HEK293 (cell line): Measurements from ENCODE around the gene SCN5A.

Experiments used
- KLF10 ChIP-seq: fragments of 450-650 bp; IDR thresholded peaks from 2 replicates; pipeline ENCODE4 v1.5.1; 2018; ENCODE audit warnings: missing biosample characterization, mild to moderate bottlenecking, missing genetic modification characterization
- ZBTB1 ChIP-seq: fragments of 450-650 bp; formaldehyde crosslinking; IDR thresholded peaks from 2 replicates; pipeline ENCODE4 v1.5.1; 2016; ENCODE audit warnings: missing biosample characterization, missing genetic modification characterization
- ZBTB20 ChIP-seq: fragments of 450-650 bp; formaldehyde crosslinking; IDR thresholded peaks from 2 replicates; pipeline ENCODE4 v1.5.1; 2016; ENCODE audit warnings: missing biosample characterization, missing genetic modification characterization
- ZEB2 ChIP-seq: fragments of 450-650 bp; formaldehyde crosslinking; IDR thresholded peaks from 2 replicates; pipeline ENCODE4 v1.5.1; 2016; ENCODE audit warnings: missing biosample characterization, missing genetic modification characterization
- ZFP37 ChIP-seq: fragments of 450-650 bp; formaldehyde crosslinking; IDR thresholded peaks from 2 replicates; pipeline ENCODE4 v1.5.1; 2016; ENCODE audit warnings: missing biosample characterization, missing genetic modification characterization
- ZNF10 ChIP-seq: fragments of 450-650 bp; formaldehyde crosslinking; IDR thresholded peaks from 2 replicates; pipeline ENCODE4 v1.5.1; 2017; ENCODE audit warnings: missing biosample characterization, missing genetic modification characterization
- ZNF184 ChIP-seq: fragments of 450-650 bp; IDR thresholded peaks from 2 replicates; pipeline ENCODE4 v1.5.1; 2018; ENCODE audit warnings: missing biosample characterization, mild to moderate bottlenecking, missing genetic modification characterization
- ZNF274 ChIP-seq, 2 experiments: fragments of 200-500 bp in 1 of 2; fragments of 450-650 bp in 1 of 2; sonication (Bioruptor generic) in 1 of 2; formaldehyde crosslinking in 1 of 2; IDR thresholded peaks; 2 replicates each; pipeline versions ENCODE4 v1.5.1 to v1.6.1; 2014 to 2016; ENCODE audit warnings: borderline replicate concordance in 1 of 2, inconsistent platforms in 1 of 2, low read length in 1 of 2, missing biosample characterization in 1 of 2, missing genetic modification characterization in 1 of 2
- ZNF510 ChIP-seq: fragments of 450-650 bp; formaldehyde crosslinking; IDR thresholded peaks from 2 replicates; pipeline ENCODE4 v1.5.1; 2018; ENCODE audit warnings: mild to moderate bottlenecking, missing genetic modification characterization, missing biosample characterization; ENCODE audit not compliant: insufficient replicate concordance
- ZNF555 ChIP-seq: fragments of 450-650 bp; formaldehyde crosslinking; conservative IDR thresholded peaks from 2 replicates; pipeline ENCODE4 v1.5.1; 2017; ENCODE audit warnings: missing biosample characterization, mild to moderate bottlenecking, missing genetic modification characterization, inconsistent platforms
- TF ChIP-seq, protein P1 (sequence below): fragments of 450-650 bp; formaldehyde crosslinking; IDR thresholded peaks from 2 replicates; pipeline ENCODE4 v1.5.1; 2016; ENCODE audit warnings: missing biosample characterization, missing genetic modification characterization

DNA sequence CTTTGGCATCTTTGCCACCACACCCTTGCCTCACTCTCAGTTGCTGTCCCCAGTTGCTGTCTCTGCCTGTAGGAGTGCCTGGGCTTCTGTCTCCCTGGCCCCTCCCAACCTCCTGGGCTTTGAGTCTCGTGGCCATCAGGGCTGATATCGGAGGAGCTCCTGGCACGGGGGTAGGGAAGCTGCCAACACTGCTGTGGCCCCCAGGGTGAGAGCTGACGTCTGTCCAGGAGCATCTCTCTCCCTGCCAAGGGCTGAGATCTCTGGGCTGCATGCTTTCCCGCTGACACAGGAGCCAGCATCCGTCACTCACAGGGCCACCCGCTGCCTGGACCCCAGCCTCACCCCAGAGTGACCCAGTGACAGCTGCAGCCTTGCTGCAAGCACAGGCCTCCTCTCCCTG lies 105.9 kb downstream of the SCN5A start:
- no peak for TF ChIP-seq ZNF274 (IDR thresholded peaks at IDR 0.05; ENCODE audit: low read length)
- no peak for TF ChIP-seq ZNF274 (tag by site-specific recombination; IDR thresholded peaks at IDR 0.05; ENCODE audit: borderline replicate concordance)
- TF ChIP-seq ZNF10 (tag by site-specific recombination) = no peak
- no peak for TF ChIP-seq ZFP37 (tag by site-specific recombination)
- no peak for TF ChIP-seq ZEB2 (tag by site-specific recombination)
- TF ChIP-seq ZBTB20 (tag by site-specific recombination) = no peak
- TF ChIP-seq, protein P1, sequence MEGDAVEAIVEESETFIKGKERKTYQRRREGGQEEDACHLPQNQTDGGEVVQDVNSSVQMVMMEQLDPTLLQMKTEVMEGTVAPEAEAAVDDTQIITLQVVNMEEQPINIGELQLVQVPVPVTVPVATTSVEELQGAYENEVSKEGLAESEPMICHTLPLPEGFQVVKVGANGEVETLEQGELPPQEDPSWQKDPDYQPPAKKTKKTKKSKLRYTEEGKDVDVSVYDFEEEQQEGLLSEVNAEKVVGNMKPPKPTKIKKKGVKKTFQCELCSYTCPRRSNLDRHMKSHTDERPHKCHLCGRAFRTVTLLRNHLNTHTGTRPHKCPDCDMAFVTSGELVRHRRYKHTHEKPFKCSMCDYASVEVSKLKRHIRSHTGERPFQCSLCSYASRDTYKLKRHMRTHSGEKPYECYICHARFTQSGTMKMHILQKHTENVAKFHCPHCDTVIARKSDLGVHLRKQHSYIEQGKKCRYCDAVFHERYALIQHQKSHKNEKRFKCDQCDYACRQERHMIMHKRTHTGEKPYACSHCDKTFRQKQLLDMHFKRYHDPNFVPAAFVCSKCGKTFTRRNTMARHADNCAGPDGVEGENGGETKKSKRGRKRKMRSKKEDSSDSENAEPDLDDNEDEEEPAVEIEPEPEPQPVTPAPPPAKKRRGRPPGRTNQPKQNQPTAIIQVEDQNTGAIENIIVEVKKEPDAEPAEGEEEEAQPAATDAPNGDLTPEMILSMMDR (tag by site-specific recombination) = no peak
- no peak for TF ChIP-seq ZNF555 (tag by site-specific recombination)
- TF ChIP-seq ZNF184 (tag by site-specific recombination) = no peak
- TF ChIP-seq KLF10 (tag by site-specific recombination) = no peak
- no peak for TF ChIP-seq ZNF510 (tag by site-specific recombination)
- TF ChIP-seq ZBTB1 = no peak
